ENCODE measurements around the gene BRSK1.

DNA sequence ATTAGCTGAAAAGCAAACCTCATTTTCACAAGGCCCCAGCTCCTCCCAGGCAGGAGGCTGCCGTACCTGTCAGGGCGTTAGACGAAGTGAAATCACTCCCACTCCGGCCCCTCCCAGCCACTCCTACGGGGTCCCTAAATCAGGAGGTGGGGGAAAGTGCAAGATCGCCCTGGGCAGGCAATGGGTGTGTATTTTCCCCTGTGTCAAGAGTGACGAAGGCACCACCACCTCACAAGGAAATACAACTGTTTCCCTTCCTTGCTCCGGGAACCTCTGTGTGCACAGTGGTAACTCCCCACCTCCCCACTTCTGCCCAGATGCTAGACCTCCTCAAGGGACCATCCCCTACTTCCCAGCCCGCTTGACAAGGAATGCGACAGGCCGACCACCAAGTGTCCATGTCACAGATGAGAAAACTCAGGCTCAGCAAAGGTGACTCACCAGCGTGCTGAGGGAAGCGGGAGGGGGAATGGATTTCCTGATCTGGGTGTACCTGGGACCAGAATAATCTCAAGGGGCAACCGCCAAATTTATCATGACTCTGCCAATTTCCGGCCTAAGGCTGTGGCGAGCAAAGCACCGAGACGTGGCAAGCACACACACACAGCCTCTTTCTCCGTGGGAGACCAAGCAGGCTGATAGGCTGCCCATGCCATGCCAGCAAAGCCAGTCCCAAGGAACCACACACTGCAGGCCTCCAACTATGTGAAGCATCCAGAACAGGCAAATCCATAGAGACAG, 32.3 kb upstream of the BRSK1 start:
- TF ChIP-seq, protein P1, sequence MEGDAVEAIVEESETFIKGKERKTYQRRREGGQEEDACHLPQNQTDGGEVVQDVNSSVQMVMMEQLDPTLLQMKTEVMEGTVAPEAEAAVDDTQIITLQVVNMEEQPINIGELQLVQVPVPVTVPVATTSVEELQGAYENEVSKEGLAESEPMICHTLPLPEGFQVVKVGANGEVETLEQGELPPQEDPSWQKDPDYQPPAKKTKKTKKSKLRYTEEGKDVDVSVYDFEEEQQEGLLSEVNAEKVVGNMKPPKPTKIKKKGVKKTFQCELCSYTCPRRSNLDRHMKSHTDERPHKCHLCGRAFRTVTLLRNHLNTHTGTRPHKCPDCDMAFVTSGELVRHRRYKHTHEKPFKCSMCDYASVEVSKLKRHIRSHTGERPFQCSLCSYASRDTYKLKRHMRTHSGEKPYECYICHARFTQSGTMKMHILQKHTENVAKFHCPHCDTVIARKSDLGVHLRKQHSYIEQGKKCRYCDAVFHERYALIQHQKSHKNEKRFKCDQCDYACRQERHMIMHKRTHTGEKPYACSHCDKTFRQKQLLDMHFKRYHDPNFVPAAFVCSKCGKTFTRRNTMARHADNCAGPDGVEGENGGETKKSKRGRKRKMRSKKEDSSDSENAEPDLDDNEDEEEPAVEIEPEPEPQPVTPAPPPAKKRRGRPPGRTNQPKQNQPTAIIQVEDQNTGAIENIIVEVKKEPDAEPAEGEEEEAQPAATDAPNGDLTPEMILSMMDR (IDR thresholded peaks at IDR 0.05) = no peak
- TF ChIP-seq POLR2A (IDR thresholded peaks at IDR 0.05) = no peak
